BE2C (cell line): ENCODE results near the gene EML6.

Experiments
- DNase-seq: peaks from one replicate; pipeline ENCODE4 v3.0.0-alpha.2; 2020
- H3K27me3 ChIP-seq: fragments of 250-450 bp; sonication (Bioruptor Pico); 2 replicates; pipeline ENCODE4 v1.5.1; 2020; ENCODE audit warnings: mild to moderate bottlenecking
- H3K36me3 ChIP-seq: fragments of 250-450 bp; sonication (Bioruptor Pico); 2 replicates; pipeline ENCODE4 v1.5.1; 2020; ENCODE audit warnings: mild to moderate bottlenecking
- H3K4me1 ChIP-seq: fragments of 250-450 bp; sonication (Bioruptor Pico); 2 replicates; pipeline ENCODE4 v1.5.1; 2020
- H3K4me3 ChIP-seq: 2 replicates; pipeline ENCODE4 v1.5.1; 2011; ENCODE audit warnings: low read depth, low read length
- H3K9me3 ChIP-seq: fragments of 250-450 bp; sonication (Bioruptor Pico); 2 replicates; pipeline ENCODE4 v1.5.1; 2020
- CTCF ChIP-seq: IDR thresholded peaks from 2 replicates; pipeline ENCODE4 v1.5.1; 2012; ENCODE audit warnings: mild to moderate bottlenecking, low read depth, low read length

The EML6 gene

GRCh38 chr2:54920660-54921059 is 197.2 kb downstream of the EML6 start:
- no peaks in the 10 kb centered on the region for H3K4me1 ChIP-seq

GRCh38 chr2:54924121-54924520 is 200.7 kb downstream of the EML6 start:
- no peaks in the 10 kb centered on the region for H3K27me3 ChIP-seq
- TF ChIP-seq CTCF, result no peak
- H3K4me3 ChIP-seq, result no peak overlapping the region
- DNase-seq, result no peak
- H3K4me1 ChIP-seq, result no peaks in the 10 kb centered on the region
- H3K36me3 ChIP-seq, result peaks cover 10% of the 10 kb centered on the region
- H3K9me3 ChIP-seq, result no peaks in the 10 kb centered on the region

More at GRCh38 chr2:54920660-54921059, 197.2 kb downstream of the EML6 start:
- Histone ChIP-seq H3K9me3 (no peaks in the 10 kb centered on the region), H3K36me3 (no peaks in the 10 kb centered on the region), H3K27me3 (no peaks in the 10 kb centered on the region), H3K4me3 (no peak overlapping the region)
- no peak for TF ChIP-seq CTCF
- no peak for DNase-seq

GRCh38 chr2:54925022-54925421 is 201.6 kb downstream of the EML6 start:
- no peak for DNase-seq
- Histone ChIP-seq H3K27me3 (no peaks in the 10 kb centered on the region), H3K4me1 (no peaks in the 10 kb centered on the region), H3K4me3 (no peak overlapping the region), H3K9me3 (no peaks in the 10 kb centered on the region), H3K36me3 (peaks cover 10% of the 10 kb centered on the region)
- no peak for TF ChIP-seq CTCF

- H3K4me3 ChIP-seq, result no peak overlapping the region
- DNase-seq, result no peak
- H3K9me3 ChIP-seq, result no peaks in the 10 kb centered on the region
- H3K36me3 ChIP-seq, result peaks cover 10% of the 10 kb centered on the region
- H3K27me3 ChIP-seq, result no peaks in the 10 kb centered on the region
- TF ChIP-seq CTCF, result no peak
- H3K4me1 ChIP-seq, result no peaks in the 10 kb centered on the region
Observed at GRCh38 chr2:54927085-54927750, 203.8 kb downstream of the EML6 start.

- DNase-seq, result no peak
- Histone ChIP-seq H3K4me1 (no peaks in the 10 kb centered on the region), H3K9me3 (no peaks in the 10 kb centered on the region), H3K27me3 (no peaks in the 10 kb centered on the region), H3K36me3 (peaks cover 10% of the 10 kb centered on the region), H3K4me3 (no peak overlapping the region)
- no peak for TF ChIP-seq CTCF
Observed at GRCh38 chr2:54927751-54928615, 204.5 kb downstream of the EML6 start.

- no peak for DNase-seq
- TF ChIP-seq CTCF, result no peak
- no peak overlapping the region for H3K4me3 ChIP-seq
- no peaks in the 10 kb centered on the region for H3K27me3 ChIP-seq
- no peaks in the 10 kb centered on the region for H3K4me1 ChIP-seq
- H3K36me3 ChIP-seq, result peaks cover 10% of the 10 kb centered on the region
- H3K9me3 ChIP-seq, result no peaks in the 10 kb centered on the region
Observed at GRCh38 chr2:54928719-54929118, 205.3 kb downstream of the EML6 start.
